Esophagus squamous epithelium (tissue), 5 donors: ENCODE data around the gene RPTOR. TPM values are rescaled to one million over a fixed set of nuclear protein-coding genes. Genes with fewer than 3 reads are reported as not detected.
"Not testable (repeated sequence)": the region's sequence is repeated elsewhere in the genome, so short reads cannot be mapped to it uniquely, and the experiment has no call there.

Experiments
- DNase-seq: peaks from one replicate; lab custom pipeline; 2025; lab: John Stamatoyannopoulos, UW
- H3K27ac ChIP-seq, 4 donors: fragments of 200-600 bp; sonication (generic); one replicate each; pipeline ENCODE4 v1.5.1; 2016 to 2019; ENCODE audit warnings: mild to moderate bottlenecking in 1 of 4
- H3K27me3 ChIP-seq, 4 donors: fragments of 200-600 bp; sonication (generic); 1 replicate in 3 of 4; 2 replicates in 1 of 4; pipeline versions ENCODE4 v1.5.1 to v1.6.0; 2017 to 2021; ENCODE audit warnings: antibody characterized with exemption in 1 of 4
- H3K36me3 ChIP-seq, 3 donors: fragments of 200-600 bp; sonication (generic); one replicate each; pipeline ENCODE4 v1.5.1; 2016 to 2019
- H3K4me1 ChIP-seq, 3 donors: fragments of 200-600 bp; sonication (generic); one replicate each; pipeline ENCODE4 v1.5.1; 2017 to 2019
- H3K4me3 ChIP-seq, 4 donors: fragments of 200-600 bp; sonication (generic); 1 replicate in 3 of 4; 2 replicates in 1 of 4; pipeline ENCODE4 v1.5.1; 2016 to 2019; ENCODE audit warnings: mild to moderate bottlenecking in 2 of 4, moderate library complexity in 1 of 4
- H3K9me3 ChIP-seq, 3 donors: fragments of 200-600 bp; sonication (generic); one replicate each; pipeline ENCODE4 v1.5.1; 2016 to 2019
- CTCF ChIP-seq, 6 experiments: fragments of 450-650 bp in 4 of 6; fragments of 200-600 bp in 2 of 6; sonication (generic) in 2 of 6; IDR thresholded peaks; one replicate each; pipeline ENCODE4 v1.5.1; 2016 to 2019; ENCODE audit warnings: antibody characterized with exemption in 6 of 6, mild to moderate bottlenecking in 4 of 6, moderate library complexity in 4 of 6
- POLR2A ChIP-seq, 4 donors: fragments of 450-650 bp; IDR thresholded peaks; one replicate each; pipeline ENCODE4 v1.6.1; 2017; ENCODE audit warnings: antibody characterized with exemption in 4 of 4, mild to moderate bottlenecking in 4 of 4, moderate library complexity in 3 of 4
- WGBS, 2 donors: methylation state at CpG; one replicate each; pipeline ENCODE4 v1.1.5; 2018; 5-methylcytosine and 5-hydroxymethylcytosine counted together
- intact Hi-C: fragments of 100-400 bp; cut with DNase I; formaldehyde crosslinking; loops from one replicate; pipeline ENCODE4 v1.15.0; 2022
- total RNA-seq, 4 donors: library from RNA; depleted of rRNA; stranded (reverse); fragments of >200 nt; gene quantifications; one replicate each; pipeline ENCODE4 v1.1.0, GENCODE V29; 2016
- donor health status: DM: yes; HTN: yes; CAD: no.

Gene RPTOR
- total RNA-seq, 4 donors from 2014 or later: 11.7 to 27.8 (median 22.8) TPM

- 83 to 86% methylated on average over 15 to 19 of the region's 21 CpGs for WGBS, 2 donors
- no peak overlapping the region for H3K4me3 ChIP-seq
- H3K4me1 ChIP-seq: no peaks in the 10 kb centered on the region
- DNase-seq: no peak
- TF ChIP-seq CTCF (IDR thresholded peaks at IDR 0.05) (no peak), POLR2A (IDR thresholded peaks at IDR 0.05) (no peak)
- no peaks in the 10 kb centered on the region for H3K27me3 ChIP-seq
- intact Hi-C loops: no loop called here
- H3K36me3 ChIP-seq: peaks cover 0 to 32% (median 0%) of the 10 kb centered on the region in 3 donors
- H3K9me3 ChIP-seq: no peaks in the 10 kb centered on the region
- no peak overlapping the region for H3K27ac ChIP-seq
These were observed 194.5 kb downstream of the RPTOR start for GRCh38 chr17:80738987-80739730.

GRCh38 chr17:80740141-80740540, 195.5 kb downstream of the RPTOR start:
- Histone ChIP-seq H3K4me1 (no peaks in the 10 kb centered on the region), H3K27me3 (no peaks in the 10 kb centered on the region), H3K4me3 (no peak overlapping the region), H3K27ac (no peak overlapping the region), H3K36me3 (peaks cover 0 to 32% (median 0%) of the 10 kb centered on the region in 3 donors), H3K9me3 (no peaks in the 10 kb centered on the region)
- DNase-seq: no peak
- 62% methylated on average over 3 of the region's 3 CpGs for WGBS, 2 donors
- intact Hi-C loops: no loop called here
- no peak for TF ChIP-seq POLR2A (IDR thresholded peaks at IDR 0.05)
- TF ChIP-seq CTCF (IDR thresholded peaks at IDR 0.05): no peak

GRCh38 chr17:80742091-80742490, 197.5 kb downstream of the RPTOR start:
- Histone ChIP-seq H3K4me1 (no peaks in the 10 kb centered on the region), H3K27me3 (no peaks in the 10 kb centered on the region), H3K27ac (no peak overlapping the region), H3K4me3 (no peak overlapping the region), H3K36me3 (peaks cover 0 to 31% (median 0%) of the 10 kb centered on the region in 3 donors), H3K9me3 (no peaks in the 10 kb centered on the region)
- TF ChIP-seq CTCF (IDR thresholded peaks at IDR 0.05) (no peak), POLR2A (IDR thresholded peaks at IDR 0.05) (no peak)
- WGBS, 2 donors: 94% methylated on average over 8 of the region's 8 CpGs
- intact Hi-C loops: no loop called here
- no peak for DNase-seq

GRCh38 chr17:80742581-80743180, 198.0 kb downstream of the RPTOR start:
- intact Hi-C loops: no loop called here
- Histone ChIP-seq H3K27ac (no peak overlapping the region), H3K36me3 (peaks cover 0 to 25% (median 0%) of the 10 kb centered on the region in 3 donors), H3K9me3 (no peaks in the 10 kb centered on the region), H3K27me3 (no peaks in the 10 kb centered on the region), H3K4me1 (no peaks in the 10 kb centered on the region), H3K4me3 (no peak overlapping the region)
- DNase-seq: no peak
- TF ChIP-seq POLR2A (IDR thresholded peaks at IDR 0.05) (no peak), CTCF (IDR thresholded peaks at IDR 0.05) (no peak)
- 64 to 84% methylated on average over 7 of the region's 7 CpGs for WGBS, 2 donors

GRCh38 chr17:80743181-80743771, 198.6 kb downstream of the RPTOR start:
- H3K27me3 ChIP-seq: no peaks in the 10 kb centered on the region
- H3K36me3 ChIP-seq: peaks cover 0 to 20% (median 0%) of the 10 kb centered on the region in 3 donors
- no peak overlapping the region for H3K4me3 ChIP-seq
- no peaks in the 10 kb centered on the region for H3K4me1 ChIP-seq
- H3K9me3 ChIP-seq: no peaks in the 10 kb centered on the region
- no peak overlapping the region for H3K27ac ChIP-seq
- 75 to 85% methylated on average over 8 to 15 of the region's 15 CpGs for WGBS, 2 donors
- DNase-seq: no peak
- TF ChIP-seq POLR2A (IDR thresholded peaks at IDR 0.05): no peak
- no peak for TF ChIP-seq CTCF (IDR thresholded peaks at IDR 0.05)
- intact Hi-C loops: no loop called here

GRCh38 chr17:80743973-80744372, 199.3 kb downstream of the RPTOR start:
- intact Hi-C loops, H3K9me3 ChIP-seq, H3K27ac ChIP-seq, H3K27me3 ChIP-seq, DNase-seq, H3K4me3 ChIP-seq, H3K4me1 ChIP-seq: not testable (repeated sequence)
- peaks cover 0 to 18% (median 0%) of the 10 kb centered on the region in 3 donors for H3K36me3 ChIP-seq
- no CpG with 5 or more reads among the region's 2 CpGs for WGBS, 2 donors

GRCh38 chr17:80744725-80745124, 200.1 kb downstream of the RPTOR start:
- intact Hi-C loops, H3K4me1 ChIP-seq, H3K27ac ChIP-seq, H3K9me3 ChIP-seq, H3K27me3 ChIP-seq, H3K4me3 ChIP-seq, DNase-seq: not testable (repeated sequence)
- no CpG with 5 or more reads among the region's 1 CpG for WGBS, 2 donors
- H3K36me3 ChIP-seq: peaks cover 0 to 13% (median 0%) of the 10 kb centered on the region in 3 donors
